CD4-positive, alpha-beta T cell treated with Interferon alpha-2 for 1 hour (primary cell): ENCODE results near the gene TFCP2L1.
"Not testable (repeated sequence)": the region's sequence is repeated elsewhere in the genome, so short reads cannot be mapped to it uniquely, and the experiment has no call there.

ENCODE experiments used
- DNase-seq, 2 donors: peaks; one replicate each; pipeline ENCODE4 v3.0.0-alpha.2; 2020 to 2022

The TFCP2L1 gene

GRCh38 chr2:121284463-121285449 lies at the start of gene TFCP2L1:
TSS of gene TFCP2L1 (minus strand) at chr2:121285202. CDS start at chr2:121285109, 93 bp downstream.
- peak in 1 of 2 donors; percentile 3 for DNase-seq

- DNase-seq, result no peak
Observed at GRCh38 chr2:121333834-121334558, 49.0 kb upstream of the TFCP2L1 start.

- no peak for DNase-seq
Observed at GRCh38 chr2:121333231-121333630, 48.2 kb upstream of the TFCP2L1 start.

- DNase-seq, result not testable (repeated sequence)
Observed at GRCh38 chr2:121331324-121331723, 46.3 kb upstream of the TFCP2L1 start.

GRCh38 chr2:121330921-121331320 lies 45.9 kb upstream of the TFCP2L1 start:
- DNase-seq, result no peak

- no peak for DNase-seq
Observed at GRCh38 chr2:121329786-121330185, 44.8 kb upstream of the TFCP2L1 start.

GRCh38 chr2:121326628-121327027 lies 41.6 kb upstream of the TFCP2L1 start:
- DNase-seq, result no peak

- DNase-seq, result no peak
Observed at GRCh38 chr2:121324601-121325000, 39.6 kb upstream of the TFCP2L1 start.

- DNase-seq, result no peak
Observed at GRCh38 chr2:121321476-121321875, 36.5 kb upstream of the TFCP2L1 start.

GRCh38 chr2:121319941-121320340 lies 34.9 kb upstream of the TFCP2L1 start:
- DNase-seq, result no peak

GRCh38 chr2:121316986-121317385 lies 32.0 kb upstream of the TFCP2L1 start:
- no peak for DNase-seq

- DNase-seq, result not testable (repeated sequence)
Observed at GRCh38 chr2:121313701-121314100, 28.7 kb upstream of the TFCP2L1 start.

- DNase-seq, result peak; percentile 13 to 42
Observed at GRCh38 chr2:121309801-121310200, 24.8 kb upstream of the TFCP2L1 start.

GRCh38 chr2:121309323-121309722 lies 24.3 kb upstream of the TFCP2L1 start:
- no peak for DNase-seq

GRCh38 chr2:121307048-121307447 lies 22.0 kb upstream of the TFCP2L1 start:
- no peak for DNase-seq

- no peak for DNase-seq
Observed at GRCh38 chr2:121304941-121305340, 19.9 kb upstream of the TFCP2L1 start.

GRCh38 chr2:121303531-121304263 lies 18.7 kb upstream of the TFCP2L1 start:
- no peak for DNase-seq

- DNase-seq, result not testable (repeated sequence)
Observed at GRCh38 chr2:121301190-121301589, 16.2 kb upstream of the TFCP2L1 start.

- DNase-seq, result no peak
Observed at GRCh38 chr2:121298476-121298875, 13.5 kb upstream of the TFCP2L1 start.

GRCh38 chr2:121297866-121298265 lies 12.9 kb upstream of the TFCP2L1 start:
- DNase-seq, result not testable (repeated sequence)

- DNase-seq, result no peak
Observed at GRCh38 chr2:121297217-121297830, 12.3 kb upstream of the TFCP2L1 start.

- DNase-seq, result no peak
Observed at GRCh38 chr2:121295911-121296650, 11.1 kb upstream of the TFCP2L1 start.
